ENCODE results near the gene CELF2. TPM values are rescaled to one million over a fixed set of nuclear protein-coding genes. Genes with fewer than 3 reads are reported as not detected.

The CELF2 gene
- total RNA-seq, 1 experiment from 2014 or later, result 28.7 TPM

GRCh38 chr10:11134411-11134810 lies 116.7 kb downstream of the CELF2 start:
- H3K23me2 ChIP-seq (ENCODE audit: insufficient read length, low read depth, low read length, poor library complexity, severe bottlenecking), result no peaks in the 10 kb centered on the region
- no peak for TF ChIP-seq CTCF (conservative IDR thresholded peaks at IDR 0.05)
- Mint-ChIP-seq H3K9me3 (no peaks in the 10 kb centered on the region), H3K27me3 (ENCODE audit: low read depth) (no peaks in the 10 kb centered on the region), H3K4me1 (peaks cover 22 to 23% of the 10 kb centered on the region in 2 experiments), H3K27ac (peak overlapping the region in 2 of 3 experiments; percentile 14 to 42; a peak in 1 of 7 replicates), H3K36me3 (ENCODE audit: insufficient read depth in 1 of 3, low read depth in 3 of 3) (no peaks in the 10 kb centered on the region), H3K4me3 (no peak overlapping the region)
- no peaks in the 10 kb centered on the region for H3K27me3 ChIP-seq (ENCODE audit: insufficient read depth, low read length)
- H3K9ac ChIP-seq (ENCODE audit: extremely low read depth, insufficient read length, low read length), result no peak overlapping the region
- no peak overlapping the region for H3K27ac ChIP-seq (ENCODE audit: insufficient read length, low read depth, low read length)
- no peak overlapping the region for H2BK20ac ChIP-seq (ENCODE audit: low read depth, low read length, poor library complexity, severe bottlenecking)
- H3K14ac ChIP-seq (ENCODE audit: insufficient read depth, low read length), result no peak overlapping the region
- no peak overlapping the region for H3K4ac ChIP-seq (ENCODE audit: low read depth, low read length)
- H2BK12ac ChIP-seq (ENCODE audit: insufficient read length, low read depth, low read length), result no peak overlapping the region
- H3K4me2 ChIP-seq (ENCODE audit: insufficient read depth, insufficient read length, low read length), result no peak overlapping the region
- H4K8ac ChIP-seq (replicated peaks; ENCODE audit: insufficient read length, low read depth, low read length), result no peak overlapping the region
- H2AK5ac ChIP-seq (ENCODE audit: insufficient read length, low read length), result no peak overlapping the region
- no peak overlapping the region for H3K56ac ChIP-seq (ENCODE audit: insufficient read length, low read depth, low read length)
- H4K91ac ChIP-seq (ENCODE audit: insufficient read length, low read depth, low read length), result no peak overlapping the region
- H4K5ac ChIP-seq (ENCODE audit: insufficient read length, low read depth, low read length), result no peak overlapping the region
- no peak overlapping the region for H2AFZ ChIP-seq (ENCODE audit: low read length)
- DNase-seq, result peak; percentile 25
- no peak overlapping the region for H2BK5ac ChIP-seq (ENCODE audit: insufficient read length, low read length)
- no peaks in the 10 kb centered on the region for H4K20me1 ChIP-seq (ENCODE audit: control insufficient read depth, insufficient read depth, insufficient read length)
- no peak overlapping the region for H3K18ac ChIP-seq (ENCODE audit: insufficient read length, low read depth, low read length)
- no peak overlapping the region for H2BK15ac ChIP-seq (ENCODE audit: low read depth, low read length)
- H3K79me1 ChIP-seq (ENCODE audit: insufficient read depth, low read depth, low read length, poor library complexity, severe bottlenecking), result no peaks in the 10 kb centered on the region
- H3K9me3 ChIP-seq (ENCODE audit: control insufficient read depth, low read depth, low read length), result no peaks in the 10 kb centered on the region
- H3K23ac ChIP-seq (ENCODE audit: insufficient read length, low read depth, low read length), result no peak overlapping the region
- H3K4me1 ChIP-seq (ENCODE audit: insufficient read depth, low read length), result no peaks in the 10 kb centered on the region
- WGBS (ENCODE audit: extremely low coverage, insufficient read length, low lambda C conversion rate), result no CpG with 5 or more reads among the region's 7 CpGs
- no peak overlapping the region for H2BK120ac ChIP-seq (ENCODE audit: low read depth, low read length, poor library complexity, severe bottlenecking)
- no peak overlapping the region for H3T11ph ChIP-seq (ENCODE audit: low read length)
- H3K79me2 ChIP-seq (ENCODE audit: insufficient read depth, low read length), result no peaks in the 10 kb centered on the region
